K562 (cell line): ENCODE data around the gene STK17A. TPM values are rescaled to one million over a fixed set of nuclear protein-coding genes. Genes with fewer than 3 reads are reported as not detected.

Experiments used
- ATAC-seq: fragments of 200-7000 bp; cut with Tn5 transposase; 3 replicates; pipeline ENCODE4 v1.9.1; 2020; ENCODE audit warnings: moderate library complexity
- BruUV-seq: library from RNA; stranded (reverse); fragments of 400-500 nt; replicated peaks from 2 replicates; lab custom pipeline; 2021; lab: Mats Ljungman, UMichigan
- CTCF ChIA-PET: fragments of 300-600 bp; formaldehyde crosslinking; extraction: SDS; loops from one replicate; lab custom pipeline; 2021; ENCODE audit warnings: low intra/inter-chr PET ratio; lab: Yijun Ruan, JAX
- POLR2A ChIA-PET: fragments of 300-600, 350-650 bp; sonication (Branson Sonifier 250); formaldehyde crosslinking; extraction: SDS; loops from one replicate; lab custom pipeline; 2021; ENCODE audit warnings: antibody characterized with exemption, inconsistent platforms; lab: Yijun Ruan, JAX
- DNase-seq, 4 experiments: peaks; one replicate each; pipeline versions ENCODE4 v3.0.0 to v3.0.0-alpha.2; 2011 to 2018; ENCODE audit warnings: low spot score in 3 of 4, mixed read lengths in 3 of 4; ENCODE audit errors: extremely low read depth in 1 of 4
- FAIRE-seq: peaks from 2 replicates; lab custom pipeline; 2011; peaks lifted over from hg19 to GRCh38; lab: Jason Lieb, UNC
- H2AFZ ChIP-seq: 2 replicates; pipeline ENCODE4 v1.6.0; 2011; ENCODE audit warnings: low read depth, low read length, control low read depth, inconsistent platforms
- H3K27ac ChIP-seq: fragments of 200-600 bp; 3 replicates; pipeline ENCODE4 v1.8.0; 2011; ENCODE audit warnings: low read depth, mild to moderate bottlenecking, control low read depth, inconsistent platforms, low read length, moderate library complexity, mixed read lengths; ENCODE audit errors: extremely low read depth
- H3K27me3 ChIP-seq, 2 experiments: fragments of 300-600 bp in 1 of 2; 2 replicates in 1 of 2; 3 replicates in 1 of 2; pipeline versions ENCODE4 v1.6.0 to v1.8.0; 2011; ENCODE audit warnings: inconsistent platforms in 2 of 2, low read length in 2 of 2, mild to moderate bottlenecking in 1 of 2, mixed read lengths in 1 of 2, moderate library complexity in 1 of 2; ENCODE audit not compliant: control insufficient read depth in 2 of 2, insufficient read depth in 2 of 2
- H3K36me3 ChIP-seq: fragments of 300-600 bp; 3 replicates; pipeline ENCODE4 v1.8.0; 2011; ENCODE audit warnings: mild to moderate bottlenecking, low read length, inconsistent platforms; ENCODE audit not compliant: control insufficient read depth, insufficient read depth
- H3K4me1 ChIP-seq, 2 experiments: fragments of 200-600 bp in 1 of 2; replicated peaks in 1 of 2; 2 replicates in 1 of 2; 3 replicates in 1 of 2; pipeline versions ENCODE4 v1.5.1 to v1.8.0; 2011; ENCODE audit warnings: inconsistent platforms in 2 of 2, low read length in 2 of 2, mild to moderate bottlenecking in 1 of 2, mixed read lengths in 1 of 2, moderate library complexity in 1 of 2; ENCODE audit not compliant: control insufficient read depth in 2 of 2, insufficient read depth in 2 of 2
- H3K4me2 ChIP-seq: 2 replicates; pipeline ENCODE4 v1.6.1; 2011; ENCODE audit warnings: low read length, control low read depth, inconsistent platforms, mixed read lengths; ENCODE audit not compliant: insufficient read depth
- H3K4me3 ChIP-seq: fragments of 200-600 bp; sonication (generic), shearing (Covaris generic); 2 replicates; pipeline ENCODE4 v1.5.1; 2016; ENCODE audit warnings: control low read depth, inconsistent platforms
- H3K79me2 ChIP-seq: fragments of 200-600 bp; 3 replicates; pipeline ENCODE4 v1.8.0; 2011; ENCODE audit warnings: low read length, inconsistent platforms; ENCODE audit not compliant: control insufficient read depth, insufficient read depth
- H3K9ac ChIP-seq, 2 experiments: 2 replicates each; pipeline versions ENCODE4 v1.6.0 to v1.6.1; 2011; ENCODE audit warnings: low read depth in 2 of 2, low read length in 2 of 2, control low read depth in 1 of 2, inconsistent platforms in 1 of 2, mild to moderate bottlenecking in 1 of 2, mixed read lengths in 1 of 2; ENCODE audit not compliant: insufficient read depth in 1 of 2
- H3K9me1 ChIP-seq: one replicate; pipeline ENCODE4 v1.6.0; 2011; ENCODE audit warnings: inconsistent platforms, mild to moderate bottlenecking, low read length, moderate library complexity; ENCODE audit not compliant: control insufficient read depth, insufficient read depth
- H3K9me3 ChIP-seq: replicated peaks from 2 replicates; pipeline ENCODE4 v1.5.1; 2011; ENCODE audit warnings: low read depth, low read length, inconsistent platforms; ENCODE audit not compliant: control insufficient read depth, insufficient read depth
- H4K20me1 ChIP-seq: replicated peaks from 2 replicates; pipeline ENCODE4 v1.6.1; 2011; ENCODE audit warnings: low read length, inconsistent platforms, mixed read lengths; ENCODE audit not compliant: control insufficient read depth, insufficient read depth
- BMI1 ChIP-seq: fragments of 150-350 bp; IDR thresholded peaks from 2 replicates; pipeline ENCODE4 v1.6.1; 2014; ENCODE audit warnings: low read length
- NCOA4 ChIP-seq: fragments of 450-650 bp; IDR thresholded peaks from 2 replicates; pipeline ENCODE4 v1.6.1; 2018; ENCODE audit warnings: mild to moderate bottlenecking; ENCODE audit not compliant: partially characterized antibody
- POLR2A ChIP-seq: fragments of 450-650 bp; conservative IDR thresholded peaks from 2 replicates; pipeline ENCODE4 v1.6.1; 2016
- RFX5 ChIP-seq: IDR thresholded peaks from 2 replicates; pipeline ENCODE4 v1.6.1; 2011; ENCODE audit warnings: low read depth, mild to moderate bottlenecking, improper control_type of control experiment, low read length
- YBX1 ChIP-seq: fragments of 450-650 bp; IDR thresholded peaks from 2 replicates; pipeline ENCODE4 v1.7.1; 2016; ENCODE audit warnings: mild to moderate bottlenecking
- ZNF699 ChIP-seq: fragments of 250-450 bp; sonication (Bioruptor Pico); IDR thresholded peaks from 2 replicates; pipeline ENCODE4 v1.8.0; 2021; ENCODE audit warnings: mild to moderate bottlenecking, moderate library complexity; ENCODE audit not compliant: insufficient replicate concordance
- ZNF780A ChIP-seq: fragments of 250-450 bp; sonication (Bioruptor Pico); IDR thresholded peaks from 2 replicates; pipeline ENCODE4 v1.5.0; 2021; ENCODE audit warnings: mild to moderate bottlenecking
- WGBS: fragments of 100-300 bp; shearing (Covaris generic); methylation state at CpG from one replicate; pipeline ENCODE4 v1.1.6; 2016; ENCODE audit warnings: low coverage, mixed read lengths; ENCODE audit not compliant: insufficient coverage; ENCODE audit errors: missing lambda C conversion rate; 5-methylcytosine and 5-hydroxymethylcytosine counted together
- in situ Hi-C: fragments of 300-500 bp; cut with MboI; formaldehyde crosslinking; loops from 4 replicates; pipeline ENCODE4 v1.15.0; 2018; ENCODE audit warnings: inconsistent platforms, mixed read lengths
- intact Hi-C: fragments of 100-400 bp; cut with micrococcal nuclease; formaldehyde crosslinking; loops from 2 replicates; pipeline ENCODE4 v1.14.2; 2022
- polyA plus RNA-seq, 8 experiments: library from polyadenylated mRNA; depleted of rRNA in 4 of 8; stranded (reverse) in 5 of 8; unstranded in 3 of 8; fragments of >200 nt; fragmentation: Nextera tagmentation in 2 of 8; fragmentation: Illumina TruSeq in 1 of 8; extraction: Ambion mirVana in 2 of 8; extraction: Trizol in 1 of 8; gene quantifications; 2 replicates each; pipeline versions ENCODE4 v1.2.1 to v1.2.3, GENCODE V29; 2011 to 2014; ENCODE audit warnings: inconsistent platforms in 1 of 8, missing spikeins in 1 of 8
- total RNA-seq, 7 experiments: library from RNA; depleted of rRNA in 6 of 7; stranded (reverse); fragments of >200 nt in 6 of 7; fragmentation: Illumina TruSeq in 2 of 7; extraction: Trizol in 2 of 7; gene quantifications; 2 replicates each; pipeline versions ENCODE4 v1.2.1 to v1.2.3, GENCODE V29; 2011 to 2021; ENCODE audit warnings: low replicate concordance in 1 of 7
- TF ChIP-seq, protein P1 (sequence below), 2 experiments: fragments of 150-350 bp in 1 of 2; IDR thresholded peaks; 2 replicates each; pipeline ENCODE4 v1.6.1; 2012 to 2016; ENCODE audit warnings: low read depth in 2 of 2, low read length in 2 of 2, mild to moderate bottlenecking in 1 of 2, moderate library complexity in 1 of 2

Gene STK17A
- total and polyA plus RNA-seq, 9 of the 15 experiments (the other 6 are each of a cell fraction or from before 2014, with no cell fraction given), result 3.4 to 16.3 (median 13.2) TPM

DNA sequence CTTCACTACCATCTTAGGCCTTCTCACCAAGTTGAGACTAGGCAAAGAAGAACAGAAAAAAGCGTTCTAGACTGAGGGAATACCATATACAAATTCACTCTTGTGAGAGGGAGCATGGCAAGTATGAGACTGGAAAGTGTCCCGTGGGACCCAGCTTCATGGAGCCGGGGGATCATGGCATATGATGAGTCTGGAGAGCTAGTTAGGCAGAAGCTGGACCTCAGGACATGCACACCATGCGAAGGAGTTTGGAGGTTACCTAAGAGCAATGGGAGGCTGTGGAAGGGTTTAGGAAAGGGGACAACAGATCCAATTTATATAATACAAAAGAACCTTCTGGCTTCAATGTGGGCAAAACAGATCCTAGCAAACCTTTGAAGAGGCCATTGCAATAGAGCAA, 34.1 kb downstream of the STK17A start:
- Histone ChIP-seq H3K9me3 (no peaks in the 10 kb centered on the region), H3K4me3 (no peak overlapping the region), H3K4me2 (no peak overlapping the region), H3K9ac (no peak overlapping the region), H3K36me3 (peaks cover 40% of the 10 kb centered on the region), H3K9me1 (no peaks in the 10 kb centered on the region), H2AFZ (no peak overlapping the region), H4K20me1 (no peaks in the 10 kb centered on the region), H3K27me3 (no peaks in the 10 kb centered on the region), H3K79me2 (no peaks in the 10 kb centered on the region), H3K4me1 (no peaks in the 10 kb centered on the region), H3K27ac (no peak overlapping the region)
- FAIRE-seq, result no peak
- ChIA-PET POLR2A (interaction anchor here (0.7 to 0.9 kb wide), 2 partner anchors 26 to 295 kb away, joined by 3 read pairs; no protein-coding TSS in a partner anchor), CTCF (no interaction called here)
- no peak for ATAC-seq
- intact Hi-C loops (no loop called here), in situ Hi-C loops (no loop called here)
- 96% methylated on average over 4 of the region's 4 CpGs for WGBS
- no peak for DNase-seq
- no TSS peak for BruUV-seq
- TF ChIP-seq POLR2A (0 out of 2 replicates have a peak, but pooled peaks have one; percentile 6), ZNF780A (no peak)

- peaks cover 42% of the 10 kb centered on the region; the same call in 2 of the 3 replicates for H3K36me3 ChIP-seq
- in situ Hi-C loops, result no loop called here
- H3K27me3 ChIP-seq, result no peaks in the 10 kb centered on the region
- no peak for FAIRE-seq
- CTCF ChIA-PET, result no interaction called here
- no peak overlapping the region for H3K4me2 ChIP-seq
- no peaks in the 10 kb centered on the region for H3K9me1 ChIP-seq
- 64% methylated on average over 4 of the region's 4 CpGs for WGBS
- no peak for TF ChIP-seq BMI1
- TF ChIP-seq YBX1, result no peak
- TF ChIP-seq ZNF699 (CRISPR knock-in tag), result no peak
- no peak for TF ChIP-seq RFX5
- TF ChIP-seq NCOA4, result no peak
- TF ChIP-seq, protein P1, sequence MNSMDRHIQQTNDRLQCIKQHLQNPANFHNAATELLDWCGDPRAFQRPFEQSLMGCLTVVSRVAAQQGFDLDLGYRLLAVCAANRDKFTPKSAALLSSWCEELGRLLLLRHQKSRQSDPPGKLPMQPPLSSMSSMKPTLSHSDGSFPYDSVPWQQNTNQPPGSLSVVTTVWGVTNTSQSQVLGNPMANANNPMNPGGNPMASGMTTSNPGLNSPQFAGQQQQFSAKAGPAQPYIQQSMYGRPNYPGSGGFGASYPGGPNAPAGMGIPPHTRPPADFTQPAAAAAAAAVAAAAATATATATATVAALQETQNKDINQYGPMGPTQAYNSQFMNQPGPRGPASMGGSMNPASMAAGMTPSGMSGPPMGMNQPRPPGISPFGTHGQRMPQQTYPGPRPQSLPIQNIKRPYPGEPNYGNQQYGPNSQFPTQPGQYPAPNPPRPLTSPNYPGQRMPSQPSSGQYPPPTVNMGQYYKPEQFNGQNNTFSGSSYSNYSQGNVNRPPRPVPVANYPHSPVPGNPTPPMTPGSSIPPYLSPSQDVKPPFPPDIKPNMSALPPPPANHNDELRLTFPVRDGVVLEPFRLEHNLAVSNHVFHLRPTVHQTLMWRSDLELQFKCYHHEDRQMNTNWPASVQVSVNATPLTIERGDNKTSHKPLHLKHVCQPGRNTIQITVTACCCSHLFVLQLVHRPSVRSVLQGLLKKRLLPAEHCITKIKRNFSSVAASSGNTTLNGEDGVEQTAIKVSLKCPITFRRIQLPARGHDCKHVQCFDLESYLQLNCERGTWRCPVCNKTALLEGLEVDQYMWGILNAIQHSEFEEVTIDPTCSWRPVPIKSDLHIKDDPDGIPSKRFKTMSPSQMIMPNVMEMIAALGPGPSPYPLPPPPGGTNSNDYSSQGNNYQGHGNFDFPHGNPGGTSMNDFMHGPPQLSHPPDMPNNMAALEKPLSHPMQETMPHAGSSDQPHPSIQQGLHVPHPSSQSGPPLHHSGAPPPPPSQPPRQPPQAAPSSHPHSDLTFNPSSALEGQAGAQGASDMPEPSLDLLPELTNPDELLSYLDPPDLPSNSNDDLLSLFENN (IDR thresholded peaks at IDR 0.05; ENCODE audit: low read depth in 2 of 2, low read length in 2 of 2), result no peak
- TF ChIP-seq, all 486 proteins: peak for 0
- no peak overlapping the region for H3K9ac ChIP-seq
- no peaks in the 10 kb centered on the region for H3K9me3 ChIP-seq
- no TSS peak for BruUV-seq
- POLR2A ChIA-PET, result interaction anchor here (0.8 to 0.9 kb wide), 4 partner anchors 8 to 35 kb away, joined by 3 read pairs; partner anchors contain the start of gene STK17A
- intact Hi-C loops, result no loop called here
- no peaks in the 10 kb centered on the region for H3K4me1 ChIP-seq
- DNase-seq (no peak), ATAC-seq (no peak)
- no peak overlapping the region for H3K27ac ChIP-seq
- H3K4me3 ChIP-seq, result no peak overlapping the region
- H4K20me1 ChIP-seq, result no peaks in the 10 kb centered on the region
- no peak overlapping the region for H2AFZ ChIP-seq
- no peaks in the 10 kb centered on the region for H3K79me2 ChIP-seq
Observed at GRCh38 chr7:43618073-43618472, 35.2 kb downstream of the STK17A start.
